Stomach (tissue), 9 donors: ENCODE results near the gene CST9. TPM values are rescaled to one million over a fixed set of nuclear protein-coding genes. Genes with fewer than 3 reads are reported as not detected.

Source experiments
- DNase-seq, 2 donors: peaks; one replicate each; pipeline versions ENCODE4 v3.0.0 to v3.0.0-alpha.2; 2013 to 2019
- H3K27ac ChIP-seq, 5 donors: fragments of 200-600 bp in 4 of 5; sonication (generic) in 4 of 5; one replicate each; pipeline ENCODE4 v1.5.1; 2013 to 2019; ENCODE audit warnings: mild to moderate bottlenecking in 1 of 5, moderate library complexity in 1 of 5
- H3K27me3 ChIP-seq, 3 donors: fragments of 200-600 bp; sonication (generic); one replicate each; pipeline ENCODE4 v1.5.1; 2017 to 2019; ENCODE audit warnings: mixed run types in 1 of 3
- H3K36me3 ChIP-seq, 4 donors: fragments of 200-600 bp; sonication (generic); 1 replicate in 3 of 4; 2 replicates in 1 of 4; pipeline ENCODE4 v1.5.1; 2016 to 2019
- H3K4me1 ChIP-seq, 4 donors: fragments of 200-600 bp; sonication (generic); one replicate each; pipeline ENCODE4 v1.5.1; 2016 to 2019
- H3K4me3 ChIP-seq, 4 donors: fragments of 200-600 bp; sonication (generic) in 3 of 4; one replicate each; pipeline ENCODE4 v1.5.1; 2016 to 2019; ENCODE audit warnings: mild to moderate bottlenecking in 1 of 4
- H3K9me3 ChIP-seq, 4 donors: fragments of 200-600 bp; sonication (generic); one replicate each; pipeline ENCODE4 v1.5.1; 2016 to 2019
- EP300 ChIP-seq: sonication (generic); formaldehyde crosslinking; IDR thresholded peaks from one replicate; pipeline ENCODE4 v1.6.1; 2017; ENCODE audit warnings: antibody characterized with exemption
- POLR2A ChIP-seq, 4 donors: fragments of 450-650 bp; IDR thresholded peaks; one replicate each; pipeline ENCODE4 v1.6.1; 2016; ENCODE audit warnings: antibody characterized with exemption in 4 of 4, control low read depth in 2 of 4, mild to moderate bottlenecking in 1 of 4, moderate library complexity in 1 of 4
- POLR2AphosphoS5 ChIP-seq, 3 donors: sonication (generic); formaldehyde crosslinking; IDR thresholded peaks; one replicate each; pipeline ENCODE4 v1.6.1; 2016; ENCODE audit warnings: antibody characterized with exemption in 3 of 3
- WGBS, 5 donors: extraction: QIAGEN DNeasy Blood & Tissue Kit in 3 of 5; methylation state at CpG; one replicate each; pipeline versions ENCODE4 v1.1.5 to v1.1.7; 2013 to 2018; 5-methylcytosine and 5-hydroxymethylcytosine counted together
- intact Hi-C: fragments of 100-400 bp; cut with DNase I; formaldehyde crosslinking; loops from one replicate; pipeline ENCODE4 v1.15.1; 2023; ENCODE audit warnings: low total_unique reads
- polyA plus RNA-seq, 3 donors: library from polyadenylated mRNA; stranded (reverse); fragments of 200-250 nt; gene quantifications; one replicate each; pipeline ENCODE4 v1.2.3, GENCODE V29; 2013
- total RNA-seq, 5 donors: library from RNA; depleted of rRNA; stranded (reverse); fragments of >200 nt; gene quantifications; one replicate each; pipeline versions ENCODE4 v1.1.0 to v1.2.3, GENCODE V29; 2014 to 2016
- TF ChIP-seq, protein P1 (sequence below), 7 experiments: fragments of 450-650 bp in 4 of 7; fragments of 200-600 bp in 3 of 7; sonication (generic) in 3 of 7; IDR thresholded peaks; one replicate each; pipeline ENCODE4 v1.5.1; 2016 to 2019; ENCODE audit warnings: antibody characterized with exemption in 7 of 7, control low read depth in 2 of 7, mild to moderate bottlenecking in 1 of 7
- donor health status: healthy with polysubstance abuse.
- donor health status: Bipolar disorder and iron deficiency.
- donor health status: healthy.

Gene CST9
- total and polyA plus RNA-seq, 8 donors, result not detected

DNA sequence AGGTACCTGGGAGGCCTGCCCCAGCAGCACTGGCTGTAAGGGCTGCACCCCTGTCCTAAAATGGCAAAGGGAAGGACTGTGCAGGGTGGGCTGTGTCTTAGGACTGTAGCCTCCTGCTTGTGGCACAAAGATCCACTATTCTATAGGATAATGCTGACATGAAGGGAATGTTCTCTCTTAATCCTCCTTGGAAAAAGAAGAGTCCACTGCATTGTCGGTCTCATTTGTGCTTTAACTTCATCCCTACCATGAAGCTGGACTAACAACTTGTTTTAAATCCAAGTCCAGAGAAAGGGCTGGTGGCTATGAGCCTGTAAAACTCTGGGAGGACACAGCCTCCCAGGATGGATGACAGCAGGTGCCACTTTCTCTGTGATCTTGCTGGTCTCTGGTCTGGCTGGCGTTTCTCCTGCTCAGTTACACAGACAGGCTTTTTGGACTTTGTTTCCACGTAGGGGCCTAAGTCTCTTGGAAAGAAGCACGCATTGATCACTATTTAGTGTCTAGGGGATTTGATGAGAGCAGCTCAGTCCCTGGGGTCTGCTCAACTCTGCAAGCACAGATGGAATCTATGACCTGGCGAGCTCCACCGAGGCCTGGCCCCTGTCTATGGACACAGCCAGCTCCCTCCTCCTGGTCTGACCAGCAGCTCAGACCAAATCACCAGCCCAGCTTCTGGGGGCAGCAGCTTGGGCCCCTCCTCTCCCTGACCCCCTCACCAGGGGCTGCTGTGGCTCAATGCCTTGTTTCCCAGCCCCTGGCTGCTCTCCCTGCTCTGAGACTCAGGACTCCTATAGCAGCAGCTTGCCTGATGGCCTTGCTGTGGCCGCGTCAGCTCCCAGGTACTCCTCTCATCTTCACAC, 27.2 kb upstream of the CST9 start:
- H3K27me3 ChIP-seq, result peaks cover 0 to 7% (median 0%) of the 10 kb centered on the region in 3 donors
- peak overlapping the region in 2 of 5 donors; percentile 5 to 22 for H3K27ac ChIP-seq
- DNase-seq, result no peak
- H3K9me3 ChIP-seq, result no peaks in the 10 kb centered on the region
- peaks cover 31 to 48% (median 39%) of the 10 kb centered on the region in 4 donors for H3K4me1 ChIP-seq
- 77 to 80% (median 79%) methylated on average over 8 of the region's 8 CpGs for WGBS, 5 donors
- TF ChIP-seq, protein P1, sequence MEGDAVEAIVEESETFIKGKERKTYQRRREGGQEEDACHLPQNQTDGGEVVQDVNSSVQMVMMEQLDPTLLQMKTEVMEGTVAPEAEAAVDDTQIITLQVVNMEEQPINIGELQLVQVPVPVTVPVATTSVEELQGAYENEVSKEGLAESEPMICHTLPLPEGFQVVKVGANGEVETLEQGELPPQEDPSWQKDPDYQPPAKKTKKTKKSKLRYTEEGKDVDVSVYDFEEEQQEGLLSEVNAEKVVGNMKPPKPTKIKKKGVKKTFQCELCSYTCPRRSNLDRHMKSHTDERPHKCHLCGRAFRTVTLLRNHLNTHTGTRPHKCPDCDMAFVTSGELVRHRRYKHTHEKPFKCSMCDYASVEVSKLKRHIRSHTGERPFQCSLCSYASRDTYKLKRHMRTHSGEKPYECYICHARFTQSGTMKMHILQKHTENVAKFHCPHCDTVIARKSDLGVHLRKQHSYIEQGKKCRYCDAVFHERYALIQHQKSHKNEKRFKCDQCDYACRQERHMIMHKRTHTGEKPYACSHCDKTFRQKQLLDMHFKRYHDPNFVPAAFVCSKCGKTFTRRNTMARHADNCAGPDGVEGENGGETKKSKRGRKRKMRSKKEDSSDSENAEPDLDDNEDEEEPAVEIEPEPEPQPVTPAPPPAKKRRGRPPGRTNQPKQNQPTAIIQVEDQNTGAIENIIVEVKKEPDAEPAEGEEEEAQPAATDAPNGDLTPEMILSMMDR (IDR thresholded peaks at IDR 0.05), result no peak
- TF ChIP-seq POLR2AphosphoS5 (IDR thresholded peaks at IDR 0.05) (no peak), EP300 (no peak)
- H3K4me3 ChIP-seq, result no peak overlapping the region
- H3K36me3 ChIP-seq, result peaks cover 13 to 40% (median 35%) of the 10 kb centered on the region in 4 donors
- intact Hi-C loops, result no loop called here

DNA sequence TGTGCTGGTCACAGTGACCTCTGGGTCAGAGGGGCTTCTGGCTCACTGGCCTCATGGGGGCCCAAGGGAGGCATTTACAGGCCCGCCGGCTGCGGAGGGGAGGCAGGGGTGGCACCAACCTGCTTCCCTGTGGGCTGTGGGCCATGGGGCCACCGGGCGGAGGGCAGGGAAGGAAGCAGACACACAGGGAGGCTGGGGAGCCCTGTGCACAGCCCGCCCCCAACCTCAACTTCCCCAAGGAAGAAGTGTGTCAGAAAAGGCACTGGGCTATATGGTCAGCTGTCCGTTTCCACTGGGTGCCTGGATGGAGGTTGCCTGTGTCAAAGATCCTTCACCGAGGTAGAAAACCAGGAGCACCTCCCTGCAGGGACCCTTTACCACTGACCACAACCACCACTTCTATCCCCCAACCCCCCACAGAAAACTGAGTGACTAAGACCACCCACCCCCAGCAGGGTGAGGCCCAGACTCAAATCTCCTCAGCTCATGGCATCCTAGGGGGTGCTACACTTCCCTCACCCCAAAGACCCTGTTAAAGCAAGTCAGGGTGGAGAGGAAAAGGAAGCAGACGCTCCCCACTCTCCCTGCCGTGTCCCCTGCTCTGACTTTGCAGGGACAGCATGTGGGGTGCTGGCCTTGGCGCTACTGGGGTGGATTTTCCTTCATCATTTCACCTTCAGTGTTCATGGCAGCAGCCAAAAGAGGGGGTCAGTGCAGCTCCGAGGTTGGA, 26.4 kb upstream of the CST9 start:
- intact Hi-C loops, result no loop called here
- peaks cover 13 to 40% (median 35%) of the 10 kb centered on the region in 4 donors for H3K36me3 ChIP-seq
- peak overlapping the region in 2 of 5 donors; percentile 5 to 22 for H3K27ac ChIP-seq
- no peaks in the 10 kb centered on the region for H3K9me3 ChIP-seq
- peaks cover 30 to 48% (median 36%) of the 10 kb centered on the region in 4 donors for H3K4me1 ChIP-seq
- no peak for DNase-seq
- peaks cover 0 to under 1% (median 0%) of the 10 kb centered on the region in 3 donors for H3K27me3 ChIP-seq
- H3K4me3 ChIP-seq, result no peak overlapping the region
- WGBS, 5 donors, result 66 to 83% (median 77%) methylated on average over 12 of the region's 12 CpGs
- TF ChIP-seq EP300 (no peak), POLR2AphosphoS5 (IDR thresholded peaks at IDR 0.05) (no peak), POLR2A (IDR thresholded peaks at IDR 0.05) (no peak)
- TF ChIP-seq, protein P1 (IDR thresholded peaks at IDR 0.05), result no peak

DNA sequence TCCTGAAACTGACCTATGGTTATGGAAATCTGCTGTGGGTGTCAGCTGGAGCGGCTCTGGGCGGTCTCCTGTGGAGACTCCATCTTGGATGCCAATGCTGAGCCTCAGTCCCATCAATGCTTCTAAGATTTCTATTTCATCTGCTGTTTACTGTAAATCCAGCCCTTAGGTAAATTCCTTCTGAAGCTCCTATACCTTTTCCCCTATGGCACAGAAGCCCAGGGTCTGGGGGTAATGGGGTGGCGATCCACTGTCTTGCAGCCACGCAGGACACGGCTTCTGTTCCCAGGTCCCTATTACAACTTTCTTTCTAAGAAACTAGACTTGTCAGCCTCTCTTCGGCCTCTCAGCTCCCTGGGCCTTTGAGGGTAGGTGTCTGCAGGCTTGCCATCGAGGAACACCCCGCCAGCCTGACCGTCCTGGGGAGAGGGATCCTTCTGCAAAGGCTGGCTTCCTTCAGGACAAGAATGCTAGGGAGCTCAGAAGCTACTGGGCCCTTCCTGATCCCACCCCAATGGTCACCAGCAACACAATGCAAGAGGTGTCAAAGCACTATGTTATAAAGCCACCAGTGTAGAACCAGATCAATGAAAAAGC, 25.6 kb upstream of the CST9 start:
- H3K27ac ChIP-seq, result no peak overlapping the region
- TF ChIP-seq POLR2A (IDR thresholded peaks at IDR 0.05), result no peak
- no peak for TF ChIP-seq POLR2AphosphoS5 (IDR thresholded peaks at IDR 0.05)
- TF ChIP-seq, protein P1 (IDR thresholded peaks at IDR 0.05), result no peak
- H3K4me1 ChIP-seq, result peaks cover 22 to 44% (median 31%) of the 10 kb centered on the region in 4 donors
- 92 to 96% (median 95%) methylated on average over 9 of the region's 9 CpGs for WGBS, 5 donors
- no peak for DNase-seq
- no peaks in the 10 kb centered on the region for H3K9me3 ChIP-seq
- H3K36me3 ChIP-seq, result peaks cover 13 to 40% (median 35%) of the 10 kb centered on the region in 4 donors
- no peaks in the 10 kb centered on the region for H3K27me3 ChIP-seq
- intact Hi-C loops, result no loop called here
- H3K4me3 ChIP-seq, result no peak overlapping the region

DNA sequence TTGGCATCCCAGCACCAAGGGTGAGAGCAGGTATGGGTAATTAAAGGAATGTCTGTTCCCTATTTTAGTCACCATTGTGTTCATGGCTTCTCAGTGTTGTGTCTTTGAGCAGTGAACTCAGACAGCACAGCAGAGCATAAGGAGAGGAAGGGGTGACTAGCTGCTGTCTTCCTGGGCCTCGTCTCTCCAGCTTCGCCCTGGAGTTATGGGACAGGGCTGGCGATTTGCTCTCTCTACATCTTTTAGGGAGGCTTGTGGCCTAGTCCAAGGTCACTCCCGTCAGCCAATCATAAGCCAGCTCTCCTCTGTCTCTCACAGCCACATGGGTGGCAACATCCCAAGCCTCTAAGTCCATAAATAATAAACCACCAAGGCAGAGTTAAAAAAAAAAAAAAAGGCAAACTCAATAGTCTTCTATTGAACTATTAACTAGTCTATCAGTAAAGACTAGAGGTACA, 24.7 kb upstream of the CST9 start:
- no peak for DNase-seq
- WGBS, 5 donors, result 85 to 93% (median 89%) methylated on average over 4 of the region's 4 CpGs
- H3K4me1 ChIP-seq, result peaks cover 15 to 39% (median 27%) of the 10 kb centered on the region in 4 donors
- no peak overlapping the region for H3K4me3 ChIP-seq
- TF ChIP-seq POLR2AphosphoS5 (IDR thresholded peaks at IDR 0.05) (no peak), POLR2A (IDR thresholded peaks at IDR 0.05) (no peak), EP300 (no peak)
- TF ChIP-seq, protein P1 (IDR thresholded peaks at IDR 0.05), result no peak
- peaks cover 13 to 40% (median 35%) of the 10 kb centered on the region in 4 donors for H3K36me3 ChIP-seq
- H3K27ac ChIP-seq, result peak overlapping the region in 4 of 5 donors; percentile 27 to 74 (median 64)
- H3K9me3 ChIP-seq, result no peaks in the 10 kb centered on the region
- H3K27me3 ChIP-seq, result no peaks in the 10 kb centered on the region
- intact Hi-C loops, result no loop called here
